ENCODE data around the gene PCAT6.
"Not testable (repeated sequence)": the region's sequence is repeated elsewhere in the genome, so short reads cannot be mapped to it uniquely, and the experiment has no call there.

PCAT6 gene

GRCh38 chr1:202810615-202811295 lies at the start of gene PCAT6:
Gene PCAT6, plus strand, starts transcription at chr1:202810954.
- DNase-seq: peak; percentile 87

- DNase-seq: no peak
Measured at GRCh38 chr1:202762019-202762418, 48.7 kb upstream of the PCAT6 start.

- DNase-seq: no peak
Measured at GRCh38 chr1:202765721-202766120, 45.0 kb upstream of the PCAT6 start.

GRCh38 chr1:202770135-202770534 lies 40.6 kb upstream of the PCAT6 start:
- DNase-seq: no peak

- no peak for DNase-seq
Measured at GRCh38 chr1:202781180-202781579, 29.6 kb upstream of the PCAT6 start.

- DNase-seq: no peak
Measured at GRCh38 chr1:202786804-202787203, 23.9 kb upstream of the PCAT6 start.

- DNase-seq: no peak
Measured at GRCh38 chr1:202788800-202789199, 22.0 kb upstream of the PCAT6 start.

- DNase-seq: no peak
Measured at GRCh38 chr1:202791077-202791747, 19.5 kb upstream of the PCAT6 start.

- no peak for DNase-seq
Measured at GRCh38 chr1:202794051-202794740, 16.6 kb upstream of the PCAT6 start.

GRCh38 chr1:202794931-202795330 lies 15.8 kb upstream of the PCAT6 start:
- DNase-seq: not testable (repeated sequence)

GRCh38 chr1:202796670-202797069 lies 14.1 kb upstream of the PCAT6 start:
- no peak for DNase-seq

- DNase-seq: no peak
Measured at GRCh38 chr1:202798260-202798659, 12.5 kb upstream of the PCAT6 start.

GRCh38 chr1:202798792-202799331 lies 11.9 kb upstream of the PCAT6 start:
- DNase-seq: no peak

GRCh38 chr1:202800742-202801141 lies 10.0 kb upstream of the PCAT6 start:
- no peak for DNase-seq

GRCh38 chr1:202801175-202801574 lies 9.6 kb upstream of the PCAT6 start:
- DNase-seq: no peak

- DNase-seq: no peak
Measured at GRCh38 chr1:202802034-202802433, 8.7 kb upstream of the PCAT6 start.

- DNase-seq: no peak
Measured at GRCh38 chr1:202802998-202803932, 7.5 kb upstream of the PCAT6 start.

- DNase-seq: no peak
Measured at GRCh38 chr1:202804126-202804525, 6.6 kb upstream of the PCAT6 start.

- DNase-seq: peak; percentile 6
Measured at GRCh38 chr1:202805886-202806844, 4.6 kb upstream of the PCAT6 start.

- no peak for DNase-seq
Measured at GRCh38 chr1:202806845-202807450, 3.8 kb upstream of the PCAT6 start.

GRCh38 chr1:202807451-202807925 lies 3.3 kb upstream of the PCAT6 start:
- peak; percentile 57 for DNase-seq
